Liver (tissue), 3 donors: ENCODE data around the gene TMEM170A.

ENCODE experiments used
- FOXA2 ChIP-seq: IDR thresholded peaks from 2 replicates; pipeline ENCODE4 v1.6.1; 2016; ENCODE audit warnings: antibody characterized with exemption
- GABPA ChIP-seq, 2 donors: IDR thresholded peaks in 1 of 2; conservative IDR thresholded peaks in 1 of 2; 2 replicates each; pipeline ENCODE4 v1.6.1; 2016; ENCODE audit warnings: antibody characterized with exemption in 2 of 2, mild to moderate bottlenecking in 1 of 2, moderate library complexity in 1 of 2
- JUND ChIP-seq, 2 donors: IDR thresholded peaks; 2 replicates each; pipeline ENCODE4 v1.6.1; 2016; ENCODE audit warnings: antibody characterized with exemption in 2 of 2
- YY1 ChIP-seq: IDR thresholded peaks from 2 replicates; pipeline ENCODE4 v1.6.1; 2016; ENCODE audit warnings: antibody characterized with exemption, mild to moderate bottlenecking
- TF ChIP-seq, protein P1 (sequence below): fragments of 150-350 bp; IDR thresholded peaks from 2 replicates; pipeline ENCODE4 v1.5.1; 2017; ENCODE audit warnings: improper control_type of control experiment, low read depth, low read length; ENCODE audit not compliant: missing input control
- TF ChIP-seq, protein P2 (sequence below): IDR thresholded peaks from 2 replicates; pipeline ENCODE4 v1.6.1; 2016; ENCODE audit warnings: antibody characterized with exemption
- TF ChIP-seq, protein P3 (sequence below): IDR thresholded peaks from 2 replicates; pipeline ENCODE4 v1.6.1; 2016; ENCODE audit warnings: antibody characterized with exemption
- donor health status: healthy.
- donor health status: healthy.

DNA sequence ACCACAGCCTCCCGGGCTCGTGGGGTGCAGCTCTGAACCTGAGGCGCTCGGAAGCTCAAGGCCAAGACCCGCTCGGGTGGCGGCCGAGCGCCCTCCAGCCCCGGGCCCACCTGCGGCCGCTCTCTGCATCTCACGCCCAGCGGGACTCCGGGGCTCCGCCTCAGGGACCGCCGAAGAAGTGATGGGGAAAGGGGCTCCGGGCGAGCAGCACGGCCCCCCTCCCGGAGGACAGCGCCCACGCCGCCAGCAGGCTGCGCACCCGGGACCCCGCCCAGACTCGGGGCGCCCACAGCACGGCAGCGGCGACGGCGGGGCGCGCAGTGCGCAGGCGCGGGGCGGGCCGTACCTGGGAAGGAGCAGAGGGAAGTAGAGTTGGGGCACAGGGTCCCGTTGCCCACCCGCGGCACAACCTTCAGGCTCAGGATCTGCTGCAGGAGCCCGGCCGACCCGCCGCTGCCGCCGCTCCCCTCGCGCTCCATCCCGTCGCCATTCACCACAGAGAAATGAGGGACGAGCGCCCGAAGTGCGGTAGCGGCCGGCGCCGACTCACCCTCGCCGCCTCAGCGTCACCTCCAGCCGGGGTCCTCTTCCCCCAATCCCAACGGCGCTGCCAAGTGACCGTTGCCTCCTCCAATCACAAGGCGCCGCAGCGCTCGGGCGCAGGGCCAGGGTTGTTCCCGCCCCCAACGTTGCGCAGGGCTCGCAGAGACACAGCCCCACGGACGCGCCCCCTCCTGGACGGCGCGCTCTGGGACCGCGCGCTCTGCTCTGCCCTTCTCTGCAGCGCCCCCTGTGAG, at the start of gene TMEM170A:
- TF ChIP-seq, protein P1, sequence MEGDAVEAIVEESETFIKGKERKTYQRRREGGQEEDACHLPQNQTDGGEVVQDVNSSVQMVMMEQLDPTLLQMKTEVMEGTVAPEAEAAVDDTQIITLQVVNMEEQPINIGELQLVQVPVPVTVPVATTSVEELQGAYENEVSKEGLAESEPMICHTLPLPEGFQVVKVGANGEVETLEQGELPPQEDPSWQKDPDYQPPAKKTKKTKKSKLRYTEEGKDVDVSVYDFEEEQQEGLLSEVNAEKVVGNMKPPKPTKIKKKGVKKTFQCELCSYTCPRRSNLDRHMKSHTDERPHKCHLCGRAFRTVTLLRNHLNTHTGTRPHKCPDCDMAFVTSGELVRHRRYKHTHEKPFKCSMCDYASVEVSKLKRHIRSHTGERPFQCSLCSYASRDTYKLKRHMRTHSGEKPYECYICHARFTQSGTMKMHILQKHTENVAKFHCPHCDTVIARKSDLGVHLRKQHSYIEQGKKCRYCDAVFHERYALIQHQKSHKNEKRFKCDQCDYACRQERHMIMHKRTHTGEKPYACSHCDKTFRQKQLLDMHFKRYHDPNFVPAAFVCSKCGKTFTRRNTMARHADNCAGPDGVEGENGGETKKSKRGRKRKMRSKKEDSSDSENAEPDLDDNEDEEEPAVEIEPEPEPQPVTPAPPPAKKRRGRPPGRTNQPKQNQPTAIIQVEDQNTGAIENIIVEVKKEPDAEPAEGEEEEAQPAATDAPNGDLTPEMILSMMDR: peak; percentile 100
- TF ChIP-seq FOXA2: peak; percentile 40
- peak; percentile 25 to 51 for TF ChIP-seq JUND (IDR thresholded peaks at IDR 0.05)
- peak; percentile 45 for TF ChIP-seq YY1
- peak in 1 of 2 donors; percentile 53 for TF ChIP-seq GABPA (IDR thresholded peaks at IDR 0.05 in 1 of 2, conservative IDR thresholded peaks at IDR 0.05 in 1 of 2)
- TF ChIP-seq, protein P2, sequence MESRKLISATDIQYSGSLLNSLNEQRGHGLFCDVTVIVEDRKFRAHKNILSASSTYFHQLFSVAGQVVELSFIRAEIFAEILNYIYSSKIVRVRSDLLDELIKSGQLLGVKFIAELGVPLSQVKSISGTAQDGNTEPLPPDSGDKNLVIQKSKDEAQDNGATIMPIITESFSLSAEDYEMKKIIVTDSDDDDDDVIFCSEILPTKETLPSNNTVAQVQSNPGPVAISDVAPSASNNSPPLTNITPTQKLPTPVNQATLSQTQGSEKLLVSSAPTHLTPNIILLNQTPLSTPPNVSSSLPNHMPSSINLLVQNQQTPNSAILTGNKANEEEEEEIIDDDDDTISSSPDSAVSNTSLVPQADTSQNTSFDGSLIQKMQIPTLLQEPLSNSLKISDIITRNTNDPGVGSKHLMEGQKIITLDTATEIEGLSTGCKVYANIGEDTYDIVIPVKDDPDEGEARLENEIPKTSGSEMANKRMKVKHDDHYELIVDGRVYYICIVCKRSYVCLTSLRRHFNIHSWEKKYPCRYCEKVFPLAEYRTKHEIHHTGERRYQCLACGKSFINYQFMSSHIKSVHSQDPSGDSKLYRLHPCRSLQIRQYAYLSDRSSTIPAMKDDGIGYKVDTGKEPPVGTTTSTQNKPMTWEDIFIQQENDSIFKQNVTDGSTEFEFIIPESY: peak; percentile 20
- TF ChIP-seq, protein P3, sequence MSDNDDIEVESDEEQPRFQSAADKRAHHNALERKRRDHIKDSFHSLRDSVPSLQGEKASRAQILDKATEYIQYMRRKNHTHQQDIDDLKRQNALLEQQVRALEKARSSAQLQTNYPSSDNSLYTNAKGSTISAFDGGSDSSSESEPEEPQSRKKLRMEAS: peak; percentile 40
